H54 (cell line): ENCODE measurements around the gene UHRF2.
A peak's percentile ranks its signal among the peaks of the same experiment; 100 is the strongest.
"Not testable (repeated sequence)": the region's sequence is repeated elsewhere in the genome, so short reads cannot be mapped to it uniquely, and the experiment has no call there.

Experiments
- DNase-seq: peaks from one replicate; pipeline ENCODE4 v3.0.0; 2011; ENCODE audit warnings: low spot score, mixed read lengths; ENCODE audit not compliant: insufficient read length
- FAIRE-seq: peaks from 3 replicates; lab custom pipeline; 2011; peaks lifted over from hg19 to GRCh38; lab: Jason Lieb, UNC
- POLR2A ChIP-seq: IDR thresholded peaks from 2 replicates; pipeline ENCODE4 v1.6.1; 2011; ENCODE audit warnings: low read depth, mild to moderate bottlenecking, low read length

The UHRF2 gene

GRCh38 chr9:6412487-6413364, at the start of gene UHRF2:
Gene UHRF2, plus strand, starts transcription at chr9:6413199. Its CDS starts 292 bp downstream, at chr9:6413491.
- DNase-seq = peak; percentile 92
- peak; percentile 48; the same call in 1 of the 2 replicates for TF ChIP-seq POLR2A
- FAIRE-seq = peak; percentile 92

- DNase-seq (no peak), FAIRE-seq (no peak)
- no peak for TF ChIP-seq POLR2A
These were observed 45.7 kb upstream of the UHRF2 start for GRCh38 chr9:6367128-6367890.

- TF ChIP-seq POLR2A = no peak
- FAIRE-seq (no peak), DNase-seq (no peak)
These were observed 44.2 kb upstream of the UHRF2 start for GRCh38 chr9:6368831-6369230.

GRCh38 chr9:6381477-6382012, 31.5 kb upstream of the UHRF2 start:
- not testable (repeated sequence) for FAIRE-seq, DNase-seq

- no peak for TF ChIP-seq POLR2A
- DNase-seq (no peak), FAIRE-seq (no peak)
These were observed 30.3 kb upstream of the UHRF2 start for GRCh38 chr9:6382681-6383080.

- FAIRE-seq (peak; percentile 36), DNase-seq (no peak)
- no peak for TF ChIP-seq POLR2A
These were observed 29.3 kb upstream of the UHRF2 start for GRCh38 chr9:6383551-6384225.

GRCh38 chr9:6384732-6385131, 28.3 kb upstream of the UHRF2 start:
- DNase-seq (no peak), FAIRE-seq (no peak)
- TF ChIP-seq POLR2A = no peak

GRCh38 chr9:6399071-6399470, 13.9 kb upstream of the UHRF2 start:
- no peak for DNase-seq
- no peak for TF ChIP-seq POLR2A
- no peak for FAIRE-seq

GRCh38 chr9:6405371-6405770, 7.6 kb upstream of the UHRF2 start:
- no peak for DNase-seq
- FAIRE-seq = no peak

GRCh38 chr9:6407778-6408177, 5.2 kb upstream of the UHRF2 start:
- FAIRE-seq (no peak), DNase-seq (no peak)
- TF ChIP-seq POLR2A = no peak

More at GRCh38 chr9:6405371-6405770, 7.6 kb upstream of the UHRF2 start:
- no peak for TF ChIP-seq POLR2A

GRCh38 chr9:6408320-6408719, 4.7 kb upstream of the UHRF2 start:
- no peak for TF ChIP-seq POLR2A
- no peak for FAIRE-seq
- no peak for DNase-seq

- DNase-seq (no peak), FAIRE-seq (no peak)
- no peak for TF ChIP-seq POLR2A
These were observed 3.2 kb upstream of the UHRF2 start for GRCh38 chr9:6409811-6410210.

- no peak for TF ChIP-seq POLR2A
- DNase-seq (no peak), FAIRE-seq (no peak)
These were observed 2.4 kb upstream of the UHRF2 start for GRCh38 chr9:6410633-6411032.
